Left lobe of liver (tissue), 1 donor: ENCODE measurements around the gene MMP23B. TPM values are rescaled to one million over a fixed set of nuclear protein-coding genes. Genes with fewer than 3 reads are reported as not detected.

Source experiments
- total RNA-seq: library from RNA; stranded (reverse); gene quantifications from one replicate; pipeline ENCODE4 v1.2.1, GENCODE V29; 2021
- donor health status: DM: no; HTN: yes; CAD: no.

Gene MMP23B
- total RNA-seq, 1 donor from 2014 or later, result 1.6 TPM

Other genes starting within 250 kb of the MMP23B start
- gene CCNL2, start 232.8 kb upstream of the MMP23B start, total RNA-seq, result 127 TPM
- gene MRPL20, start 224.9 kb upstream of the MMP23B start, total RNA-seq, result 52.9 TPM
- 1.0 TPM for gene ANKRD65, start 210.9 kb upstream of the MMP23B start, total RNA-seq
- 91.0 TPM for gene VWA1, start 196.5 kb upstream of the MMP23B start, total RNA-seq
- 2.9 TPM for gene ATAD3C, start 182.5 kb upstream of the MMP23B start, total RNA-seq
- 16.0 TPM for gene ATAD3B, start 160.4 kb upstream of the MMP23B start, total RNA-seq
- 16.3 TPM for gene ATAD3A, start 120.0 kb upstream of the MMP23B start, total RNA-seq
- gene TMEM240, start 91.5 kb upstream of the MMP23B start, total RNA-seq, result 0.98 TPM
- 65.4 TPM for gene SSU72, start 57.3 kb upstream of the MMP23B start, total RNA-seq
- gene FNDC10, start 32.0 kb upstream of the MMP23B start, total RNA-seq, result 0.58 TPM
- gene MIB2, start 16.7 kb upstream of the MMP23B start, total RNA-seq, result 65.1 TPM
- 8.7 TPM for gene CDK11B, start 26.8 kb downstream of the MMP23B start, total RNA-seq
- gene SLC35E2B, start 60.6 kb downstream of the MMP23B start, total RNA-seq, result 18.6 TPM
- gene CDK11A, start 92.2 kb downstream of the MMP23B start, total RNA-seq, result 13.6 TPM
- gene NADK, start 146.3 kb downstream of the MMP23B start, total RNA-seq, result 136 TPM